HUES48 (cell line): ENCODE data around the gene XPNPEP3.
"Not testable (repeated sequence)": the region's sequence is repeated elsewhere in the genome, so short reads cannot be mapped to it uniquely, and the experiment has no call there.

Experiments
- H3K27ac ChIP-seq: one replicate; pipeline ENCODE4 v1.7.0; 2013; ENCODE audit warnings: low read depth, low read length, inconsistent platforms
- H3K27me3 ChIP-seq: 2 replicates; pipeline ENCODE4 v1.6.1; 2013; ENCODE audit warnings: mild to moderate bottlenecking, low read length; ENCODE audit not compliant: control insufficient read depth, insufficient read depth
- H3K36me3 ChIP-seq: 2 replicates; pipeline ENCODE4 v1.6.1; 2013; ENCODE audit warnings: low read length; ENCODE audit not compliant: control insufficient read depth, insufficient read depth
- H3K4me1 ChIP-seq: 2 replicates; pipeline ENCODE4 v1.6.1; 2013; ENCODE audit warnings: mild to moderate bottlenecking, low read length; ENCODE audit not compliant: control insufficient read depth, insufficient read depth
- H3K4me3 ChIP-seq: 2 replicates; pipeline ENCODE4 v1.5.1; 2013; ENCODE audit warnings: mild to moderate bottlenecking, low read depth, low read length
- H3K9ac ChIP-seq: 2 replicates; pipeline ENCODE4 v1.6.1; 2013; ENCODE audit warnings: mild to moderate bottlenecking, low read depth, low read length, moderate library complexity
- H3K9me3 ChIP-seq: 2 replicates; pipeline ENCODE4 v1.6.1; 2013; ENCODE audit warnings: low read length; ENCODE audit not compliant: control insufficient read depth, insufficient read depth

Gene XPNPEP3

DNA sequence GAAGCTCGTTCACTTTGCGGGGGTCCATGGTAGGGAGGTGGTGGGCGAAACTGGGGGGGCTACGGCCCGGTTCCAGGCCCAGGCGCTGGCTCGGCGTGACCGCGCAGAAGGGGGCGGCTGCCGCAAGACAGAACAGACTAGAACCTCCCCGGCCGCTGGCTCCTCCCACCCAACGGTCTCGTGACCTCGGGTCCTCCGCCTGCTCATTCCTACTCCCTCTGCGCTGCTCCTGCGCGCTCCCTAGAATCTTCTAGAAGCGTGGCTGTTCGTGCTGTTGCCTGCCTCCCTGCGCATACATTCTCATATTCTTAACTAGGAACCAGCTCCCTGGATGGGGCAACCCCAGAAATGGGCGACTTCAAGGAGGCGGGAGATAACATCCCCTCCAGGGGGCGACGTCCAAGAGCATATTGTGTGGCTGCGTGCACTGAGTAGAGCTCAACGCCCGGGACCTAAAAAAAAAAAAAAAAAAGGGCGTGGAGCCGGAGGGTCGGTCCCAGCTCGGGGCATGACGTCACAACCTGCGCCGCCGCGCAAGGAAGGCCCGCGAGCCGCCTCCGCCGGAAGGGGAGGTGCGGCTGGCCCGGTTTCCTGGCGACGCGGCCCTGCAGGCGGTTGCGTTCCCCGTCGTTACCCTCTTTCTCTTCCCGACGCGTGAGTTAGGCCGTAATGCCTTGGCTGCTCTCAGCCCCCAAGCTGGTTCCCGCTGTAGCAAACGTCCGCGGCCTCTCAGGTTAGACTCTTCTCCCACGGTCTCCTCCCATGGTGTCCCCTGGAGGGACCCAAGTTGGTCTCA lies at the start of gene XPNPEP3, which contains the start of gene ST13:
Gene XPNPEP3 (plus strand): TSS at position 636 of the 796 bp plus-strand sequence. CDS start 34 bp downstream, at position 670.
Gene ST13 (minus strand): TSS at position 127 of the 796 bp plus-strand sequence. CDS start 99 bp downstream, at position 28.
- no peaks in the 10 kb centered on the region for H3K27me3 ChIP-seq
- H3K4me1 ChIP-seq, result peaks cover 28% of the 10 kb centered on the region
- peaks cover 33% of the 10 kb centered on the region for H3K36me3 ChIP-seq
- H3K9ac ChIP-seq, result peak within 1 kb of the TSS; percentile 91
- H3K27ac ChIP-seq, result peak within 1 kb of the TSS; percentile 97
- H3K4me3 ChIP-seq, result peak within 1 kb of the TSS; percentile 91
- no peaks in the 10 kb centered on the region for H3K9me3 ChIP-seq

DNA sequence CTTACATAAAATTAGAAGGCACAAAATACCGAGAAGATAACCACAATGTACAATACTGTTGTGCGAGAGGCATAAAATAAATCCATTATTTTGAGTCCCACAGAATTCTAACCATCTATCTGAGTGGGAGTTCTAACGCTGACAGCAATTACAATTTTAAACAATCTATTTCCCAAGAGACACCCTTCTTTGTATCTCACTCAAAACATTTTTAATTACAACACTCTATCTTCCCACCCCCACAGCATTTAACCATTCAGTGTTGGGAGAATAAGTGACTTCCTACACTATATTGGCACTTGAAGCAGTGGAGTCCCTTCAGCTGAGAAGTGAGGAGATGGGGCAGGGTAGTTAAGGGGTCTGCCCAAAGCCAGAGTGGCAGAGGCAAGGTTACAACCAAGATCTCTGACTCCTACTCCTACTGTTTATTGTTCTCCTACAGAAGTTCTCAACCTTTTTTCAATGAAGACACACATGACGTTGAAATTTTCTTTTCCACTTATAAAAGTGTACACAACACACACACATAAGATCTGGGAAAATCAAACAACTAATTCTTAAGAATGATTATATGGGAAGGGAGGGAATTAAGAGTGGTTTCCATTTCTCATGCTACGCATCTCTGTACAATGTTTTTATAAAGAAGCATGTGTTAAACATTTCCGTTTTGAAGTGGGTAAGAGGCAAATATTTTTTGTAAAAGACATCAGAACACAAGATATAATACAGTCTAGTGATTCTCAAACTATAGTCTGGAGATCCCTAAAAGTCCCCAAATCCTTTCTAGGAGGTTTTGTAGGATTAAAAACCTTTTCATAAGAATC lies 48.7 kb upstream of the XPNPEP3 start:
- H3K27ac ChIP-seq, result no peak overlapping the region
- H3K9me3 ChIP-seq, result no peaks in the 10 kb centered on the region
- H3K4me1 ChIP-seq, result no peaks in the 10 kb centered on the region
- no peaks in the 10 kb centered on the region for H3K27me3 ChIP-seq
- no peak overlapping the region for H3K4me3 ChIP-seq
- no peak overlapping the region for H3K9ac ChIP-seq
- peaks cover 3% of the 10 kb centered on the region for H3K36me3 ChIP-seq

DNA sequence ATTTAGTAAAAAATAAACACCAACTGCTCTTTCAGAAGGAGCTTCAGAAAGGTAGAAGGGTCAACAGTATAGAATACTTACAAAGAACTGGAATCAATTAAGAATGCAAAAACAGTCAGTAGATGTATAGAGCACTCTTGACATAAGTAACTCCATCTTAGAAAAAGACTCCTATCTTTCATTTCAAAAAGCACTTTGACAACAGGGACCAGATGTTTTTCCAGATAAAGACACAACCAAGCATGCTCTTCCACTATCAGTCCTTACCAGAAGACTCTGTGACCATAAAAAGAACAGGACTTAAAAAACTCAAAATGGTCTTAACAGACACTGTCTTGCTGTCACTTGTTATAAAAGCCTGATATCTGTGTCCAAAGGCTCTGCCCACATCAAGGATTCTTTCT lies 43.0 kb upstream of the XPNPEP3 start:
- H3K27me3 ChIP-seq, result no peaks in the 10 kb centered on the region
- no peak overlapping the region for H3K27ac ChIP-seq

DNA sequence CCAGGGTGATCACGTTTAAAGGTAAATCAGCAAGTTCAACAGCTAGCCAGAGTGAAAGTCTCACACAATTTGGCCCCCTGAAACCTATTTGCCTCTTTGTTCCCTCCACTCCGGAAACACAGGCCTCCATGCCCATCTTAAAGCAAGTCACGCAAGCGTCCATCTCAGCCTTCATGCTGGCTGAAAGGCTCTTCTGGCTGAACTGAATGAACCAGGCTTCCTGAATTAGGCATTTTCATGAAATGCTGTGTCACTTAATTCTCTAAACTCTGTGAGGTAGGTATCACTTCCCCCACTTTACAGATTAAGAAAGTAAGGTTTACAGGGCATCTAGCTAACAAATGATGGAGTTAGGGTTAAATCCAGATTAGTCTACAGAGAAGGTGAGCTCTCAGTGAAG lies 39.2 kb upstream of the XPNPEP3 start:
- H3K4me1 ChIP-seq, result peaks cover 8% of the 10 kb centered on the region
- peaks cover 13% of the 10 kb centered on the region for H3K36me3 ChIP-seq
- no peak overlapping the region for H3K9ac ChIP-seq
- H3K27me3 ChIP-seq, result no peaks in the 10 kb centered on the region
- H3K9me3 ChIP-seq, result no peaks in the 10 kb centered on the region
- peak overlapping the region; percentile 84 for H3K4me3 ChIP-seq
- H3K27ac ChIP-seq, result no peak overlapping the region

More for the DNA sequence above, 43.0 kb upstream of the XPNPEP3 start:
- H3K36me3 ChIP-seq, result peaks cover 12% of the 10 kb centered on the region
- H3K9me3 ChIP-seq, result no peaks in the 10 kb centered on the region
- H3K9ac ChIP-seq, result no peak overlapping the region
- no peaks in the 10 kb centered on the region for H3K4me1 ChIP-seq
- H3K4me3 ChIP-seq, result no peak overlapping the region

DNA sequence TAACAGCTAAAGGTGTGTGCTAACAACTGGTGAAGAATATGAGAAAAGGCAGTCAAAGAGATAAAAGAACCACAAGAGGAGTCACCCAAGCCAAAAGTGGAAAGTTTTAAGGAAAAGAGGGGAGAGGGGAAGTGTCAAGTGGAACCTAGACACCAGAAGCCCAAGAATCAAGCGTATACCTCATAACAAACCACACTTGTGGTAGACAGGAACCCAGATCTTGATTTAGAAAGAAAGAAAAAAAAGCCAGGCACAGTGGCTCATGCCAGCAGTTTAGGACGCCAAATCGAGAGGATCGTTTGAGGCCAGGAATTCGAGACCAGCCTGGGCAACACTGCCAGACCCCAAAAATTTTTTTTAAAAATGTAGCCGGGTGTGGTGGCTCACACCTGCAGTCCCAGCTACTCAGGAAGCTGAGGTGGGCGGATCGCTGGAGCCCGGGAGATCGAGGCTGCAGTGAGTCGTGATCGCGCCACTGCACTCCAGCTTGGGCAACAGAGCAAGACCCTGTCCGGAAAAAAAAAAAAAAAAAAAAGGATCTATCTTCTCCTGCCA lies 38.7 kb upstream of the XPNPEP3 start:
- no peaks in the 10 kb centered on the region for H3K27me3 ChIP-seq
- H3K9me3 ChIP-seq, result no peaks in the 10 kb centered on the region
- H3K4me1 ChIP-seq, result peaks cover 8% of the 10 kb centered on the region
- peak overlapping the region; percentile 84 for H3K4me3 ChIP-seq
- H3K27ac ChIP-seq, result no peak overlapping the region
- H3K36me3 ChIP-seq, result peaks cover 18% of the 10 kb centered on the region
- no peak overlapping the region for H3K9ac ChIP-seq

DNA sequence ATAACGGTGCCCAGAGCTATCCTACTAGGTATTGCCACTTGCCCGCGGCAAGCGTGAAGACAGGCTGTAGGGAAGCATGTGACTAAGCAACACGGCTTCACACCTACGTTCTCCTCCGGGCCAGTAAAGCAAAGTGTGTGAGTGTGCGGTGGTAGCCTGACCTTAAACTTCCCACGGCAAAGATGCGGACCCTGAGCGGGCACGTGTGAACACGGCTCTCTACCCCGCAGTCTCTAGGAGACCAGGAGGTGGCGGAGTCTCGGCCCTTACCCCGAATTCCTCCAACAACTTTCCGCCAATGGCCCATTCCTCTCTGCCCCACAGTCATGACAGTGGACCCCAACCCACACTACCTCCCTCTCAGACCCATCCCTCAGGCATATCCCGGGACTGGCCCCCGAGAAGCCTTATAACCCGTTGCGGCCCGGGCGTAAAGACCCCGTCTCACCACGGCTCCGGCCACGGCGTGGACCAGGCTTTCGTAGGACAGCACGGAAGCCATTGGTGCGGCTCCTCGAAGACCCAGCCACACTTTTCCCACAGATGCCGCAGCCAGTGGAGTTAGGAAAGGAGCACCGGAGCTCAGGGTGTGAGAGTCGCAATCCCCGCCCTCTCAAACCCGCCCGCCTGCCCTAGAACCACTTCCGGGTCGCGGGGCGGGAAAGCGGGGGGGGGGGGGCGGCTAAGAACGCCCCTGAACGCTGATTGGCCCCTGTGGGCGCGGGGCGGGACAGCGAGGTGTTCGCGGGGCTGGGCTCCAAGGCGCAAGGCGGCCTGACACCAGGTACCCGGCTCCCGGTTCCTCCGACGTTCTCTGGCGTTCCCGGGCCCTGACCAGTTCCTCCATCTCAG lies 38.0 kb upstream of the XPNPEP3 start, which contains the start of gene SLC25A17:
Gene SLC25A17 (minus strand): TSS at position 600 of the 852 bp plus-strand sequence. CDS start 98 bp downstream, at position 502.
- Histone ChIP-seq H3K9ac (peak within 1 kb of the TSS; percentile 53), H3K27me3 (no peaks in the 10 kb centered on the region), H3K4me3 (peak within 1 kb of the TSS; percentile 84), H3K27ac (peak within 1 kb of the TSS; percentile 83), H3K36me3 (peaks cover 22% of the 10 kb centered on the region), H3K9me3 (no peaks in the 10 kb centered on the region), H3K4me1 (peaks cover 8% of the 10 kb centered on the region)

DNA sequence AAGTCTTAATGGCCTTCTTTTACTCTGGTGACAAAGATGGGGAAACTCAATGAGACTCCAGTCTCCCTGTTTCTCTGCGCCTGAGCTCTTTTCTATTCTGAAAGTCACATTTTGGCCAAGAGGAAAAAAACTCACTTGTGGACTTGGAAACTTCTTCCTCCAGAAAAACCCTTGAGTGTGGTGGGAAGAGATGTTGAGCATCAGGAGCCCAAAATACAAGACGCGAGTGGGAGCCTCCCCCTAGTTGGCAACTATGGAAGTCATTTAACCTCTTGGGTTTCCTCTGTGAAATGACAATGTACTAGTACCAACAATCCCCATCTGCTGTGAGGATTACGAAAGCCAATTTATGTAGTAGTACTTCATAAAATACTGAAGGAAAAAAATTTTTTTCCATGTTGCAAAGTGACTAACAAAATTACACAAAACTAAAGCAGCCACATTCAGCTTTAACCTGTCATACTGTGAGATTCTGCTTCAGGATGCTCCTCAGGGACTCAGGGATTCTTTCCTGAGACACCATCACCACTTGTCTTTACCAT lies 37.3 kb upstream of the XPNPEP3 start:
- Histone ChIP-seq H3K9me3 (no peaks in the 10 kb centered on the region), H3K4me3 (peak overlapping the region; percentile 64), H3K27me3 (no peaks in the 10 kb centered on the region), H3K36me3 (peaks cover 23% of the 10 kb centered on the region), H3K27ac (peak overlapping the region; percentile 80), H3K9ac (peak overlapping the region; percentile 53), H3K4me1 (peaks cover 8% of the 10 kb centered on the region)

DNA sequence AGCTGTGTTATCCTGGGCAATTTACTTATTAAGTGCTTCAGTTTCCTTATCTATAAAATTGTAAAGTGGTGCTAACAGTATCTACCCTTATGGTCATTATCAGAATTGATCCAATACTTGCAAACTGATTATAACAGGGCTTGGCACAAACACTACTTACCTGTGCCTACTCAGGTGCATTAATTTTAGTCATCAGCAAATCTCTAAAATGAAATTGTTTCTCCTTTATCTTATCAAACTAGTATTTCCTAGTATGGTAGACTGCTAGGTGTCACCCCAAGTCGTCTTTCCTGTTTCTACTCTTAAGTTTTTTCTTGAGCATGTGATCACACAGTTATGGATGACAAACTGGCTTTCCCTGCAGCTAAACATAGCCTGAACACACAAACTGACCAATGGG lies 33.5 kb upstream of the XPNPEP3 start:
- peaks cover 22% of the 10 kb centered on the region for H3K4me1 ChIP-seq
- H3K27ac ChIP-seq, result no peak overlapping the region
- peaks cover 52% of the 10 kb centered on the region for H3K36me3 ChIP-seq

DNA sequence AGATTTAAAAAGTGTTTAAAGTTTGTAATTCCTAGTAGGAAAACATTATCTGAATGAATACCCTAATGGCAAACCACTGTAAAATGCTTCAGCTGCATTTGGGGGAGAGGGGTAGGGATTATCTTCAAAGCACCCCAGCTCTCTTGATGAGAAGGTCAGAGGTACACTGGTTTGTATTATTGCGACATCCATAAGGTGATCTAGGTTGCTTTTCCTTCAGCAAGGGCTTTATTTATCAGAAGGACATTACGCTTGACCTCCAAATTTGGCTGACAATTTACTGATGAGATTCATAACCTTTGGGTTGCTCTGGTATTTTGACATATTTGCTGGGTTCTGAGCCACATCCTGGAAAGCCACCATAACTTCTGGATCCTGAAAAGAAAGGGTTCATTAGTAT lies 30.7 kb upstream of the XPNPEP3 start:
- H3K27me3 ChIP-seq, H3K4me3 ChIP-seq, H3K9me3 ChIP-seq, H3K9ac ChIP-seq: not testable (repeated sequence)
- Histone ChIP-seq H3K27ac (peak overlapping the region; percentile 44), H3K4me1 (peaks cover 14% of the 10 kb centered on the region), H3K36me3 (peaks cover 80% of the 10 kb centered on the region)

More for the DNA sequence above, 33.5 kb upstream of the XPNPEP3 start:
- H3K9ac ChIP-seq, result no peak overlapping the region
- H3K27me3 ChIP-seq, result no peaks in the 10 kb centered on the region
- H3K4me3 ChIP-seq, result no peak overlapping the region
- H3K9me3 ChIP-seq, result no peaks in the 10 kb centered on the region
